Measurements from ENCODE around the gene KCNMB2.

DNA sequence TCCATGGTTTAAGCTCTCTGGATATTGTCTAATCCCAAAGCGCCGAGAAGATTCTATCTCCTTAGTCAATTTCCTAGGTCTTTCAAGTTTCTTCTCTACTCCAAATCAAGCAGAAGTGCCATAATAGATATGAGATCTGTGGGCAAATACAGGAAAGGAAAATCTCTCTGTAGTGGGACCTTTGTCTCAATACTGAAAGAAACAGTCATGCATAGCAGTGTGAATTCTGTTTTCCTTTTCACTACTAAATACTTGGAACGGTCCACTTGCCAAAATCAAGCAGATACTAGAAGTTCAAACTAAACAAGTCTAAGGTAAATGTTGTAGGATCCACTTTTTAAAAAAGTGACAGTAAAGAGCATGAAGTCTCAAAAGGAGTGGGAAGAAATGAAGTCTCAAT lies 298.8 kb downstream of the KCNMB2 start:
- TF ChIP-seq FOXA1 (IDR thresholded peaks at IDR 0.05): no peak
- no peak for TF ChIP-seq SP1 (IDR thresholded peaks at IDR 0.05)
- no peak for TF ChIP-seq TARDBP (IDR thresholded peaks at IDR 0.05)
- no peak for TF ChIP-seq BHLHE40 (IDR thresholded peaks at IDR 0.05; ENCODE audit: borderline replicate concordance)
- TF ChIP-seq HDGF (IDR thresholded peaks at IDR 0.05; ENCODE audit: borderline replicate concordance): no peak
- no peak for TF ChIP-seq ZNF384 (IDR thresholded peaks at IDR 0.05)
- no peak for TF ChIP-seq SUZ12 (IDR thresholded peaks at IDR 0.05)
- TF ChIP-seq ARNT (IDR thresholded peaks at IDR 0.05): no peak
- TF ChIP-seq, protein P1, sequence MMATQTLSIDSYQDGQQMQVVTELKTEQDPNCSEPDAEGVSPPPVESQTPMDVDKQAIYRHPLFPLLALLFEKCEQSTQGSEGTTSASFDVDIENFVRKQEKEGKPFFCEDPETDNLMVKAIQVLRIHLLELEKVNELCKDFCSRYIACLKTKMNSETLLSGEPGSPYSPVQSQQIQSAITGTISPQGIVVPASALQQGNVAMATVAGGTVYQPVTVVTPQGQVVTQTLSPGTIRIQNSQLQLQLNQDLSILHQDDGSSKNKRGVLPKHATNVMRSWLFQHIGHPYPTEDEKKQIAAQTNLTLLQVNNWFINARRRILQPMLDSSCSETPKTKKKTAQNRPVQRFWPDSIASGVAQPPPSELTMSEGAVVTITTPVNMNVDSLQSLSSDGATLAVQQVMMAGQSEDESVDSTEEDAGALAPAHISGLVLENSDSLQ (IDR thresholded peaks at IDR 0.05): no peak
- no peak for TF ChIP-seq FOXM1 (IDR thresholded peaks at IDR 0.05; ENCODE audit: borderline replicate concordance)
- no peak for TF ChIP-seq NFRKB (IDR thresholded peaks at IDR 0.05)
- no peak for TF ChIP-seq ELF4 (IDR thresholded peaks at IDR 0.05)
- TF ChIP-seq FOXK2 (IDR thresholded peaks at IDR 0.05): no peak

Data from HEK293T (cell line).